HL-60 (cell line): Measurements from ENCODE around the gene ACTN4.

Experiments
- DNase-seq, 2 experiments: peaks; one replicate each; pipeline ENCODE4 v3.0.0-alpha.2; 2010 to 2020; ENCODE audit warnings: low read depth in 1 of 2, low spot score in 1 of 2
- H3K27ac ChIP-seq: fragments of 250-450 bp; sonication (Bioruptor Pico); replicated peaks from 2 replicates; pipeline ENCODE4 v1.5.1; 2020; ENCODE audit warnings: mild to moderate bottlenecking, moderate library complexity
- H3K27me3 ChIP-seq: fragments of 250-450 bp; sonication (Bioruptor Pico); 2 replicates; pipeline ENCODE4 v1.5.1; 2021; ENCODE audit warnings: mild to moderate bottlenecking, moderate library complexity; ENCODE audit not compliant: insufficient read depth, poor library complexity, severe bottlenecking
- H3K4me3 ChIP-seq: replicated peaks from 2 replicates; pipeline ENCODE4 v1.5.1; 2011; ENCODE audit warnings: mild to moderate bottlenecking, control low read depth, low read length; ENCODE audit not compliant: insufficient read depth
- CTCF ChIP-seq: IDR thresholded peaks from one replicate; pipeline ENCODE4 v1.5.1; 2011; ENCODE audit warnings: low read length, control low read depth, inconsistent platforms; ENCODE audit not compliant: insufficient read depth
- GABPA ChIP-seq: IDR thresholded peaks from 2 replicates; pipeline ENCODE4 v1.6.1; 2012; ENCODE audit warnings: low read depth
- POLR2AphosphoS5 ChIP-seq: IDR thresholded peaks from 2 replicates; pipeline ENCODE4 v1.6.1; 2012; ENCODE audit warnings: low read depth
- REST ChIP-seq: IDR thresholded peaks from 2 replicates; pipeline ENCODE4 v1.6.1; 2012; ENCODE audit warnings: low read depth; ENCODE audit not compliant: insufficient replicate concordance
- SPI1 ChIP-seq: IDR thresholded peaks from 2 replicates; pipeline ENCODE4 v1.6.1; 2012; ENCODE audit warnings: low read depth, mild to moderate bottlenecking, borderline replicate concordance

The ACTN4 gene

GRCh38 chr19:38682195-38682867 is 34.9 kb downstream of the ACTN4 start:
- no peak overlapping the region; the same call in 1 of the 2 replicates for H3K27ac ChIP-seq
- TF ChIP-seq SPI1 (peak; percentile 10; the same call in 1 of the 2 replicates), GABPA (no peak)
- DNase-seq: peak in 1 of 2 experiments; percentile 33
- H3K27me3 ChIP-seq: no peaks in the 10 kb centered on the region
- H3K4me3 ChIP-seq: no peak overlapping the region

- no peak overlapping the region for H3K4me3 ChIP-seq
- no peak for DNase-seq
- H3K27ac ChIP-seq: peak overlapping the region; percentile 32; the same call in 1 of the 2 replicates
- TF ChIP-seq GABPA: no peak
- no peak for TF ChIP-seq CTCF
- TF ChIP-seq POLR2AphosphoS5: no peak
- TF ChIP-seq REST: no peak
- TF ChIP-seq SPI1: no peak
- no peaks in the 10 kb centered on the region for H3K27me3 ChIP-seq
These were observed 35.5 kb downstream of the ACTN4 start for GRCh38 chr19:38682872-38683392.

GRCh38 chr19:38683393-38684077 is 36.1 kb downstream of the ACTN4 start:
- H3K4me3 ChIP-seq: no peak overlapping the region
- H3K27ac ChIP-seq: peak overlapping the region; percentile 71
- no peaks in the 10 kb centered on the region for H3K27me3 ChIP-seq
- peak in 1 of 2 experiments; percentile 78 for DNase-seq
- no peak for TF ChIP-seq CTCF
- TF ChIP-seq REST: no peak
- TF ChIP-seq GABPA: no peak
- no peak for TF ChIP-seq POLR2AphosphoS5
- TF ChIP-seq SPI1: no peak

- DNase-seq: peak; percentile 86 to 89
These were observed 36.8 kb downstream of the ACTN4 start for GRCh38 chr19:38684078-38684861.

More at GRCh38 chr19:38684078-38684861, 36.8 kb downstream of the ACTN4 start:
- Histone ChIP-seq H3K27ac (peak overlapping the region; percentile 71), H3K4me3 (no peak overlapping the region), H3K27me3 (no peaks in the 10 kb centered on the region)
- no peak for TF ChIP-seq REST
- TF ChIP-seq SPI1: 0 out of 2 replicates have a peak, but pooled peaks have one; percentile 1
